ENCODE results near the gene APOD. TPM values are rescaled to one million over a fixed set of nuclear protein-coding genes. Genes with fewer than 3 reads are reported as not detected.
"Not testable (repeated sequence)": the region's sequence is repeated elsewhere in the genome, so short reads cannot be mapped to it uniquely, and the experiment has no call there.

The APOD gene
- total RNA-seq, 1 experiment from 2014 or later, result 1.3 TPM

GRCh38 chr3:195591852-195592251 lies 8.1 kb upstream of the APOD start:
- in situ Hi-C loops (cut with HindIII; ENCODE audit: low sequenced_read_pairs), result no loop called here
- DNase-seq (ENCODE audit: low spot score), result no peak

- no peak for DNase-seq (ENCODE audit: low spot score)
- in situ Hi-C loops (cut with HindIII; ENCODE audit: low sequenced_read_pairs), result no loop called here
These were observed 7.5 kb upstream of the APOD start for GRCh38 chr3:195591220-195591619.

- in situ Hi-C loops (cut with HindIII; ENCODE audit: low sequenced_read_pairs); DNase-seq (ENCODE audit: low spot score): not testable (repeated sequence)
These were observed 6.6 kb upstream of the APOD start for GRCh38 chr3:195590381-195590780.

- in situ Hi-C loops (cut with HindIII; ENCODE audit: low sequenced_read_pairs); DNase-seq (ENCODE audit: low spot score): not testable (repeated sequence)
These were observed 6.1 kb upstream of the APOD start for GRCh38 chr3:195589796-195590195.

GRCh38 chr3:195587824-195588223 lies 4.1 kb upstream of the APOD start:
- in situ Hi-C loops (cut with HindIII; ENCODE audit: low sequenced_read_pairs), result no loop called here
- no peak for DNase-seq (ENCODE audit: low spot score)

- in situ Hi-C loops (cut with HindIII; ENCODE audit: low sequenced_read_pairs), result no loop called here
- DNase-seq (ENCODE audit: low spot score), result no peak
These were observed 3.7 kb upstream of the APOD start for GRCh38 chr3:195587406-195587805.

GRCh38 chr3:195584543-195584870 lies 767 bp upstream of the APOD start:
- in situ Hi-C loops (cut with HindIII; ENCODE audit: low sequenced_read_pairs), result no loop called here
- DNase-seq (ENCODE audit: low spot score), result no peak

GRCh38 chr3:195582947-195583346 lies 793 bp downstream of the APOD start:
- in situ Hi-C loops (cut with HindIII; ENCODE audit: low sequenced_read_pairs), result no loop called here
- DNase-seq (ENCODE audit: low spot score), result no peak

GRCh38 chr3:195580744-195581443 lies 2.8 kb downstream of the APOD start:
- in situ Hi-C loops (cut with HindIII; ENCODE audit: low sequenced_read_pairs), result no loop called here
- peak; percentile 14 for DNase-seq (ENCODE audit: low spot score)

GRCh38 chr3:195579281-195579680 lies 4.5 kb downstream of the APOD start:
- DNase-seq (ENCODE audit: low spot score), result no peak
- in situ Hi-C loops (cut with HindIII; ENCODE audit: low sequenced_read_pairs), result no loop called here

- in situ Hi-C loops (cut with HindIII; ENCODE audit: low sequenced_read_pairs), result no loop called here
- no peak for DNase-seq (ENCODE audit: low spot score)
These were observed 5.2 kb downstream of the APOD start for GRCh38 chr3:195578565-195578964.

GRCh38 chr3:195577645-195578177 lies 6.0 kb downstream of the APOD start:
- DNase-seq (ENCODE audit: low spot score), result no peak
- in situ Hi-C loops (cut with HindIII; ENCODE audit: low sequenced_read_pairs), result no loop called here

GRCh38 chr3:195574497-195575304 lies 9.0 kb downstream of the APOD start:
- in situ Hi-C loops (cut with HindIII; ENCODE audit: low sequenced_read_pairs), result no loop called here
- no peak for DNase-seq (ENCODE audit: low spot score)

GRCh38 chr3:195573611-195574496 lies 9.9 kb downstream of the APOD start:
- in situ Hi-C loops (cut with HindIII; ENCODE audit: low sequenced_read_pairs), result no loop called here
- no peak for DNase-seq (ENCODE audit: low spot score)

- DNase-seq (ENCODE audit: low spot score), result no peak
- in situ Hi-C loops (cut with HindIII; ENCODE audit: low sequenced_read_pairs), result no loop called here
These were observed 12.4 kb downstream of the APOD start for GRCh38 chr3:195571361-195571760.

- in situ Hi-C loops (cut with HindIII; ENCODE audit: low sequenced_read_pairs), result no loop called here
These were observed 12.8 kb downstream of the APOD start for GRCh38 chr3:195570912-195571311.

GRCh38 chr3:195570344-195570743 lies 13.4 kb downstream of the APOD start:
- in situ Hi-C loops (cut with HindIII; ENCODE audit: low sequenced_read_pairs), result no loop called here
- no peak for DNase-seq (ENCODE audit: low spot score)

More at GRCh38 chr3:195570912-195571311, 12.8 kb downstream of the APOD start:
- no peak for DNase-seq (ENCODE audit: low spot score)

GRCh38 chr3:195568630-195569029 lies 15.1 kb downstream of the APOD start:
- no peak for DNase-seq (ENCODE audit: low spot score)
- in situ Hi-C loops (cut with HindIII; ENCODE audit: low sequenced_read_pairs), result no loop called here

- DNase-seq (ENCODE audit: low spot score), result no peak
- in situ Hi-C loops (cut with HindIII; ENCODE audit: low sequenced_read_pairs), result no loop called here
These were observed 16.9 kb downstream of the APOD start for GRCh38 chr3:195566797-195567196.

GRCh38 chr3:195565716-195566115 lies 18.0 kb downstream of the APOD start:
- no peak for DNase-seq (ENCODE audit: low spot score)
- in situ Hi-C loops (cut with HindIII; ENCODE audit: low sequenced_read_pairs), result no loop called here

Measured in G401 (cell line).